ENCODE measurements around the gene NT5C3B. TPM values are rescaled to one million over a fixed set of nuclear protein-coding genes. Genes with fewer than 3 reads are reported as not detected.

The NT5C3B gene
- total RNA-seq, 4 donors from 2014 or later = 64.8 to 95.6 (median 70.1) TPM

GRCh38 chr17:41810659-41811548 is 25.1 kb downstream of the NT5C3B start:
- intact Hi-C loops (cut with DNase I) = loop anchor here (5.0 kb wide), 1 partner anchor 56 kb away; the partner anchor contains the start of gene KLHL11
- Histone ChIP-seq H3K9me3 (no peaks in the 10 kb centered on the region), H3K27ac (replicated peaks in 1 of 4) (peak overlapping the region; percentile 71 to 84 (median 82)), H3K4me3 (peak overlapping the region; percentile 70 to 89 (median 80)), H3K36me3 (peaks cover 0 to 26% (median 0%) of the 10 kb centered on the region in 4 donors), H3K27me3 (no peaks in the 10 kb centered on the region), H3K4me1 (peaks cover 21 to 54% (median 45%) of the 10 kb centered on the region in 4 donors)
- 13% methylated on average over 42 of the region's 58 CpGs for WGBS
- no peak for DNase-seq (ENCODE audit: extremely low spot score)
- TF ChIP-seq POLR2AphosphoS5 (IDR thresholded peaks at IDR 0.05) = no peak
- TF ChIP-seq CTCF (IDR thresholded peaks at IDR 0.05) = no peak

- TF ChIP-seq POLR2AphosphoS5 (IDR thresholded peaks at IDR 0.05) (no peak), POLR2A (IDR thresholded peaks at IDR 0.05; ENCODE audit: low read depth) (no peak), CTCF (IDR thresholded peaks at IDR 0.05) (no peak), EP300 (IDR thresholded peaks at IDR 0.05) (no peak)
- WGBS = 87% methylated on average over 5 of the region's 8 CpGs
- Histone ChIP-seq H3K9me3 (no peaks in the 10 kb centered on the region), H3K27me3 (no peaks in the 10 kb centered on the region), H3K4me3 (no peak overlapping the region), H3K36me3 (peaks cover 0 to 49% (median 6%) of the 10 kb centered on the region in 4 donors), H3K27ac (replicated peaks in 1 of 4) (no peak overlapping the region), H3K4me1 (peaks cover 15 to 31% (median 22%) of the 10 kb centered on the region in 4 donors)
- no peak for DNase-seq (ENCODE audit: extremely low spot score)
- intact Hi-C loops (cut with DNase I) = no loop called here
Measured at GRCh38 chr17:41806685-41807445, 29.2 kb downstream of the NT5C3B start.

- no peaks in the 10 kb centered on the region for H3K9me3 ChIP-seq
- intact Hi-C loops (cut with DNase I) = no loop called here
- H3K4me3 ChIP-seq = no peak overlapping the region
- no peak for DNase-seq (ENCODE audit: extremely low spot score)
- H3K27me3 ChIP-seq = peaks cover 0 to 17% (median 0%) of the 10 kb centered on the region in 4 donors
- 74% methylated on average over 19 of the region's 24 CpGs for WGBS
- peaks cover 7 to 14% (median 9%) of the 10 kb centered on the region in 4 donors for H3K4me1 ChIP-seq
- peaks cover 0 to 43% (median 6%) of the 10 kb centered on the region in 4 donors for H3K36me3 ChIP-seq
- no peak overlapping the region for H3K27ac ChIP-seq (replicated peaks in 1 of 4)
- TF ChIP-seq CTCF (IDR thresholded peaks at IDR 0.05) = no peak
- no peak for TF ChIP-seq POLR2A (IDR thresholded peaks at IDR 0.05; ENCODE audit: low read depth)
- no peak for TF ChIP-seq EP300 (IDR thresholded peaks at IDR 0.05)
- TF ChIP-seq POLR2AphosphoS5 (IDR thresholded peaks at IDR 0.05) = no peak
Measured at GRCh38 chr17:41803049-41804020, 32.7 kb downstream of the NT5C3B start.

All from esophagus muscularis mucosa (tissue), 4 donors.